Adrenal gland (tissue), 12 donors: ENCODE measurements around the gene SLC12A9. TPM values are rescaled to one million over a fixed set of nuclear protein-coding genes. Genes with fewer than 3 reads are reported as not detected.
"Not testable (repeated sequence)": the region's sequence is repeated elsewhere in the genome, so short reads cannot be mapped to it uniquely, and the experiment has no call there.

Experiments
- DNase-seq, 7 donors: peaks; one replicate each; pipeline ENCODE4 v3.0.0-alpha.2; 2019 to 2020
- H3K27ac ChIP-seq, 5 donors: fragments of 200-600 bp; sonication (generic) in 4 of 5; 1 replicate in 3 of 5; 2 replicates in 2 of 5; pipeline versions ENCODE4 v1.5.1 to v1.8.0; 2016 to 2020; ENCODE audit warnings: mild to moderate bottlenecking in 1 of 5
- H3K27me3 ChIP-seq: fragments of 200-600 bp; 2 replicates; pipeline ENCODE4 v1.8.0; 2021
- H3K36me3 ChIP-seq, 2 donors: fragments of 200-600 bp; replicated peaks in 1 of 2; 1 replicate in 1 of 2; 2 replicates in 1 of 2; pipeline versions ENCODE4 v1.5.1 to v1.8.0; 2018 to 2022
- H3K4me1 ChIP-seq, 2 donors: fragments of 200-600 bp; replicated peaks in 1 of 2; 1 replicate in 1 of 2; 2 replicates in 1 of 2; pipeline versions ENCODE4 v1.5.1 to v1.8.0; 2018 to 2021
- H3K4me3 ChIP-seq, 4 donors: fragments of 200-600 bp; sonication (generic) in 3 of 4; one replicate each; pipeline ENCODE4 v1.5.1; 2016 to 2018
- H3K9me3 ChIP-seq, 3 donors: fragments of 200-600 bp; sonication (generic) in 1 of 3; replicated peaks in 1 of 3; 1 replicate in 2 of 3; 2 replicates in 1 of 3; pipeline versions ENCODE4 v1.5.1 to v1.8.0; 2016 to 2021
- CTCF ChIP-seq, 6 experiments: fragments of 450-650 bp in 4 of 6; fragments of 200-600 bp in 2 of 6; sonication (generic) in 1 of 6; IDR thresholded peaks; 1 replicate in 5 of 6; 2 replicates in 1 of 6; pipeline versions ENCODE4 v1.5.1 to v1.8.0; 2016 to 2021; ENCODE audit warnings: antibody characterized with exemption in 6 of 6, mild to moderate bottlenecking in 2 of 6, moderate library complexity in 1 of 6
- POLR2A ChIP-seq, 2 donors: fragments of 450-650 bp; IDR thresholded peaks; one replicate each; pipeline ENCODE4 v1.6.1; 2017; ENCODE audit warnings: antibody characterized with exemption in 2 of 2, mild to moderate bottlenecking in 2 of 2, moderate library complexity in 1 of 2
- WGBS, 4 donors: extraction: QIAGEN DNeasy Blood & Tissue Kit in 2 of 4; methylation state at CpG; one replicate each; pipeline versions ENCODE4 v1.1.5 to v1.1.7; 2013 to 2017; 5-methylcytosine and 5-hydroxymethylcytosine counted together
- intact Hi-C, 2 donors: fragments of 100-400 bp; cut with DNase I; formaldehyde crosslinking; loops; one replicate each; pipeline versions ENCODE4 v1.14.1 to v1.15.0; 2022 to 2023
- polyA plus RNA-seq, 3 donors: library from polyadenylated mRNA; stranded (reverse); fragments of 200-250 nt in 2 of 3; fragments of 350-450 nt in 1 of 3; fragmentation: Illumina TruSeq in 1 of 3; extraction: RNeasy Lipid Tissue Mini Kit (QIAGEN cat#74804) in 1 of 3; gene quantifications; one replicate each; pipeline ENCODE4 v1.2.3, GENCODE V29; 2013 to 2014
- total RNA-seq, 9 donors: library from RNA; depleted of rRNA in 4 of 9; stranded (reverse); fragments of >200 nt in 4 of 9; fragments of 120-200 nt in 1 of 9; fragmentation: NEBNext Ultra II Directional in 1 of 9; extraction: Animal tissue kit (Norgen Biotek cat#: 25700) in 1 of 9; gene quantifications; one replicate each; pipeline versions ENCODE4 v1.1.0 to v1.2.4, GENCODE V29; 2013 to 2023
- donor health status: healthy with polysubstance abuse.
- donor health status: Bipolar disorder and iron deficiency.
- donor health status: DM: yes; HTN: yes; CAD: no.
- donor health status: DM: no; HTN: no; CAD: no.
- donor health status: DM: no; HTN: no; CAD: no.
- donor health status: DM: yes; HTN: yes; CAD: no.

SLC12A9 gene
- total and polyA plus RNA-seq, 12 donors = 6.1 to 60.3 (median 20.2) TPM

GRCh38 chr7:100908512-100908911 is 56.0 kb downstream of the SLC12A9 start:
- intact Hi-C loops = no loop called here
- no peak for DNase-seq

DNA sequence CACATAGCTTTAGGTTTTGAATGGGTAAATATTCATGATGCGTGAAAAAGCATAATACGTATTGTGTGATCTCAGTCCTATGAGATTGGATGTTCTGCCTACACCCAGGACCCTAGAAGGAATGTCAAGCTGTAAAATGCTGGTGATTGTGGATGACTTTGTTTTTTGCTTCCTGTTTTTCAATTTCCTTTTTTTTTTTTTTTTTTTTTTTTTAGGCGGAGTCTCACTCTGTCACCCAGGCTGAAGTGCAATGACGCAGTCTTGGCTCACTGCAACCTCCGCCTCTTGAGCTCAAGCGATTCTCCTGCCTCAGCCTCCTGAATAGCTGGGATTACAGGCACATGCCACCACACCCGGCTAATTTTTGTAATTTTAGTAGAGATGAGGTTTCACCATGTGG is 57.9 kb downstream of the SLC12A9 start:
- H3K36me3 ChIP-seq, H3K27me3 ChIP-seq, intact Hi-C loops, H3K9me3 ChIP-seq, H3K4me3 ChIP-seq, H3K4me1 ChIP-seq, H3K27ac ChIP-seq: not testable (repeated sequence)
- 73 to 87% (median 82%) methylated on average over 7 of the region's 7 CpGs for WGBS, 4 donors
- peak in 2 of 7 donors; percentile 12 to 18 for DNase-seq

More at GRCh38 chr7:100908512-100908911, 56.0 kb downstream of the SLC12A9 start:
- Histone ChIP-seq H3K27me3 (no peaks in the 10 kb centered on the region), H3K9me3 (no peaks in the 10 kb centered on the region), H3K36me3 (no peaks in the 10 kb centered on the region), H3K27ac (no peak overlapping the region), H3K4me3 (no peak overlapping the region), H3K4me1 (no peaks in the 10 kb centered on the region)
- no peak for TF ChIP-seq CTCF (IDR thresholded peaks at IDR 0.05)
- no peak for TF ChIP-seq POLR2A (IDR thresholded peaks at IDR 0.05)
- WGBS, 4 donors = 90 to 98% (median 93%) methylated on average over 5 of the region's 5 CpGs

GRCh38 chr7:100911484-100911883 is 59.0 kb downstream of the SLC12A9 start:
- no peak for TF ChIP-seq CTCF (IDR thresholded peaks at IDR 0.05)
- no peak for TF ChIP-seq POLR2A (IDR thresholded peaks at IDR 0.05)
- intact Hi-C loops = no loop called here
- H3K4me3 ChIP-seq = no peak overlapping the region
- H3K9me3 ChIP-seq = no peaks in the 10 kb centered on the region
- 71 to 97% (median 86%) methylated on average over 2 to 3 of the region's 3 CpGs for WGBS, 4 donors
- no peaks in the 10 kb centered on the region for H3K36me3 ChIP-seq
- H3K27me3 ChIP-seq = no peaks in the 10 kb centered on the region
- DNase-seq = no peak
- H3K27ac ChIP-seq = no peak overlapping the region
- H3K4me1 ChIP-seq = no peaks in the 10 kb centered on the region

- Histone ChIP-seq H3K9me3 (no peaks in the 10 kb centered on the region), H3K4me3 (no peak overlapping the region), H3K27ac (no peak overlapping the region), H3K4me1 (no peaks in the 10 kb centered on the region), H3K36me3 (no peaks in the 10 kb centered on the region), H3K27me3 (no peaks in the 10 kb centered on the region)
- intact Hi-C loops = no loop called here
- TF ChIP-seq CTCF (IDR thresholded peaks at IDR 0.05) (no peak), POLR2A (IDR thresholded peaks at IDR 0.05) (no peak)
- DNase-seq = peak in 4 of 7 donors; percentile 21 to 41 (median 24)
- 73 to 80% (median 78%) methylated on average over 14 to 15 of the region's 15 CpGs for WGBS, 4 donors
Observed at GRCh38 chr7:100914208-100914878, 61.8 kb downstream of the SLC12A9 start.

GRCh38 chr7:100914879-100915447 is 62.5 kb downstream of the SLC12A9 start:
- no peak overlapping the region for H3K4me3 ChIP-seq
- intact Hi-C loops = no loop called here
- no peaks in the 10 kb centered on the region for H3K36me3 ChIP-seq
- 77 to 83% (median 81%) methylated on average over 8 of the region's 8 CpGs for WGBS, 4 donors
- no peaks in the 10 kb centered on the region for H3K27me3 ChIP-seq
- DNase-seq = no peak
- no peaks in the 10 kb centered on the region for H3K9me3 ChIP-seq
- TF ChIP-seq CTCF (IDR thresholded peaks at IDR 0.05) = no peak
- TF ChIP-seq POLR2A (IDR thresholded peaks at IDR 0.05) = no peak
- H3K4me1 ChIP-seq = no peaks in the 10 kb centered on the region
- no peak overlapping the region for H3K27ac ChIP-seq
